ENCODE measurements around the gene FBXL5. TPM values are rescaled to one million over a fixed set of nuclear protein-coding genes. Genes with fewer than 3 reads are reported as not detected.

The FBXL5 gene
- total and polyA plus RNA-seq, 3 donors from 2014 or later = 149 to 162 (median 153) TPM

DNA sequence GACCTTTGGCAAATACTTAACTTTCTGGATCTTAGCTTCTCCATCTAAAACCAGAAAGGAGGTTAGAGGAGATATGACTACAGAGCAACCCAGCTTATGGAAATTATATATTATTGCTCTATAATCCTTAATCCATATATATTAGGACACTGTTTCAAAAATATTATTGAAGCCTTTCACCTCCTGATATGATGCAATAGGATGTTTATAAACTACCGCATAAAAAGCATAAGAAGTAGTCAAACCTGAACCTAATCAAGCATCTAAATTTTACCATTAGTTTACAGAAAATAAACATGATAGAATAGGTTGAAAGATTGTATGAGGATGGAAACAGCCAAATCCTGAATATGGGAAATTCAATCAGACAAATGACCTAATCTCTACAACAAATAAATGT, 20.9 kb upstream of the FBXL5 start:
- Histone ChIP-seq H3K36me3 (ENCODE audit: low read depth, missing control alignments) (no peaks in the 10 kb centered on the region), H3K4me1 (no peaks in the 10 kb centered on the region), H3K9me3 (no peaks in the 10 kb centered on the region), H3K4me3 (no peak overlapping the region), H3K27me3 (no peaks in the 10 kb centered on the region), H3K27ac (no peak overlapping the region)
- TF ChIP-seq CTCF (IDR thresholded peaks at IDR 0.05) = no peak
- TF ChIP-seq POLR2A (IDR thresholded peaks at IDR 0.05) = no peak
- intact Hi-C loops (cut with DNase I; ENCODE audit: low total_unique reads) = no loop called here
- 98 to 100% methylated on average over 1 of the region's 1 CpG for WGBS, 2 donors
- no peak for DNase-seq

- Histone ChIP-seq H3K27ac (no peak overlapping the region), H3K4me3 (no peak overlapping the region), H3K4me1 (no peaks in the 10 kb centered on the region), H3K36me3 (ENCODE audit: low read depth, missing control alignments) (no peaks in the 10 kb centered on the region), H3K9me3 (no peaks in the 10 kb centered on the region), H3K27me3 (no peaks in the 10 kb centered on the region)
- 84 to 91% methylated on average over 3 of the region's 3 CpGs for WGBS, 2 donors
- intact Hi-C loops (cut with DNase I; ENCODE audit: low total_unique reads) = no loop called here
- DNase-seq = no peak
- TF ChIP-seq POLR2A (IDR thresholded peaks at IDR 0.05) (no peak), CTCF (IDR thresholded peaks at IDR 0.05) (no peak)
Measured at GRCh38 chr4:15675356-15675755, 20.2 kb upstream of the FBXL5 start.

GRCh38 chr4:15674926-15675325, 19.8 kb upstream of the FBXL5 start:
- 95 to 96% methylated on average over 4 of the region's 4 CpGs for WGBS, 2 donors
- no peaks in the 10 kb centered on the region for H3K4me1 ChIP-seq

GRCh38 chr4:15674046-15674445, 18.9 kb upstream of the FBXL5 start:
- WGBS, 2 donors = 87 to 88% methylated on average over 2 of the region's 2 CpGs
- TF ChIP-seq POLR2A (IDR thresholded peaks at IDR 0.05) (no peak), CTCF (IDR thresholded peaks at IDR 0.05) (no peak)
- intact Hi-C loops (cut with DNase I; ENCODE audit: low total_unique reads) = no loop called here

More at GRCh38 chr4:15674926-15675325, 19.8 kb upstream of the FBXL5 start:
- Histone ChIP-seq H3K27ac (no peak overlapping the region), H3K36me3 (ENCODE audit: low read depth, missing control alignments) (no peaks in the 10 kb centered on the region), H3K9me3 (no peaks in the 10 kb centered on the region), H3K4me3 (no peak overlapping the region), H3K27me3 (no peaks in the 10 kb centered on the region)
- TF ChIP-seq CTCF (IDR thresholded peaks at IDR 0.05) (no peak), POLR2A (IDR thresholded peaks at IDR 0.05) (no peak)
- no peak for DNase-seq
- intact Hi-C loops (cut with DNase I; ENCODE audit: low total_unique reads) = no loop called here

DNA sequence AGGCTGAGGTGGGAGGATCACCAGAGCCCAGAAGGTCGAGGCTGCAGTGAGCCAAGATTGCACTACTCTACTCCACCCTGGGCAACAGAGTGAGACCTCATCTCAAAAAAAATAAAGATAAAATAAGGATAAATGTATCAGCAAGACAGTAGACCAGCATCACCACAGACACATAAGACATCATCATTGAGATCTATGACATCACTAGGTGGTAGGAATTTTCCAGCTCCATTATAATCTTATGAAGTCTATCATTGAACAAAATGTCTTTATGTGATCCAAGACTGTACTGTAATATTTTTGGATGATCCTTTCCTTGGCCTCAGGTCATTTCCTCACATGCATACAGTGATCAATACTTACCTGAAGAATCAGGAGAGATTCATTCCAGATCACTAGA, 18.2 kb upstream of the FBXL5 start:
- Histone ChIP-seq H3K27me3 (no peaks in the 10 kb centered on the region), H3K9me3 (no peaks in the 10 kb centered on the region), H3K36me3 (ENCODE audit: low read depth, missing control alignments) (no peaks in the 10 kb centered on the region), H3K27ac (no peak overlapping the region), H3K4me3 (no peak overlapping the region), H3K4me1 (peaks cover 6% of the 10 kb centered on the region)
- no peak for DNase-seq
- intact Hi-C loops (cut with DNase I; ENCODE audit: low total_unique reads) = no loop called here
- TF ChIP-seq POLR2A (IDR thresholded peaks at IDR 0.05) = no peak
- TF ChIP-seq CTCF (IDR thresholded peaks at IDR 0.05) = no peak
- 89 to 100% methylated on average over 1 of the region's 1 CpG for WGBS, 2 donors

More at GRCh38 chr4:15674046-15674445, 18.9 kb upstream of the FBXL5 start:
- H3K4me3 ChIP-seq = no peak overlapping the region
- no peaks in the 10 kb centered on the region for H3K27me3 ChIP-seq
- no peak overlapping the region for H3K27ac ChIP-seq
- no peaks in the 10 kb centered on the region for H3K36me3 ChIP-seq (ENCODE audit: low read depth, missing control alignments)
- no peak for DNase-seq
- no peaks in the 10 kb centered on the region for H3K9me3 ChIP-seq
- peaks cover under 1% of the 10 kb centered on the region for H3K4me1 ChIP-seq
